ENCODE measurements around the gene FLYWCH1. TPM values are rescaled to one million over a fixed set of nuclear protein-coding genes. Genes with fewer than 3 reads are reported as not detected.
A peak's percentile ranks its signal among the peaks of the same experiment; 100 is the strongest.

FLYWCH1 gene
- total and polyA plus RNA-seq, 9 of the 15 experiments (the other 6 are each of a cell fraction or from before 2014, with no cell fraction given) = 0.18 to 33.6 (median 11.3) TPM

DNA sequence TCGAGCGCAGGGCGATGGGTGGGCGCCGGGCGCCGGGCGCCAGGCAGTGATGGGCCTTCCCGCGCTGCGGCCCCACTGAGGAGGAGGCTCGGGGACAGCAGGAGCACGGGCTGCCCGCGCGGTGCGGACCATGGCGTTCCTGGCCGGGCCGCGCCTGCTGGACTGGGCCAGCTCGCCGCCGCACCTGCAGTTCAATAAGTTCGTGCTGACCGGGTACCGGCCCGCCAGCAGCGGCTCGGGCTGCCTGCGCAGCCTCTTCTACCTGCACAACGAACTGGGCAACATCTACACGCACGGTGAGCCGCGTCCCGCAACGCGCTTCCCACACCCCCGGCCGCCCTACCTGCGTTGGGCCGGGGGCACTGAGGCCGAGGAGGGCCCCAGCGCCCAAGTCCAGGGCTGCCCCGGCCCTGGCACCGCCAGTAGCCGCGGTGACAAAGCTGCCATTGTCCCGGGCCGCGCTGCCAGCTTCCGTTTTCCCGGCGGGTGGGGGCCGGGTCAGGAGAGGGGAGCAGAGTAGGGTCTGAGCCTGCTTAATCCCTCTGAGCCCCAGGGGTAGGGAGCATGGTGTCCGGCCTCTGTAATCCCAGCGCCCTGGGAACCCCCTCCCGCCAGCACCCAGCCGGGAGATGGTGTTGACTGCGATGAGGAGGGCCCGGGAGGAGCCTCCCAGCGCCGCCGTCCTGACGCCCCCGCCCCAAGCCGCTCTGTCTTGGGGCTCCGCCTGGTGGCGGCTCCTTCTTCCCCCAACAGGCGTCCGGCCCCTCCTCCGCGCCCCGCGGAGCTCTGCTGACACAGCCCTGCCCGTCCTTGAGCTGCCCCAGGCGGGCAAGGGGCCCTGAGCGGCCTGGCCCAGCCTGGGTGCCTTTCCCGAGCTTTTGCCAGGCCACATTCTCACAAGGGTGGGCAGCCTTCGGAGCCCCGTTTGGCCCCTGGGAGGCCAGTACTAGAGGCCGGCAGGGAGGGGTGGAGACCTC is 58.1 kb downstream of the FLYWCH1 start (continued):
- TF ChIP-seq, protein P1, sequence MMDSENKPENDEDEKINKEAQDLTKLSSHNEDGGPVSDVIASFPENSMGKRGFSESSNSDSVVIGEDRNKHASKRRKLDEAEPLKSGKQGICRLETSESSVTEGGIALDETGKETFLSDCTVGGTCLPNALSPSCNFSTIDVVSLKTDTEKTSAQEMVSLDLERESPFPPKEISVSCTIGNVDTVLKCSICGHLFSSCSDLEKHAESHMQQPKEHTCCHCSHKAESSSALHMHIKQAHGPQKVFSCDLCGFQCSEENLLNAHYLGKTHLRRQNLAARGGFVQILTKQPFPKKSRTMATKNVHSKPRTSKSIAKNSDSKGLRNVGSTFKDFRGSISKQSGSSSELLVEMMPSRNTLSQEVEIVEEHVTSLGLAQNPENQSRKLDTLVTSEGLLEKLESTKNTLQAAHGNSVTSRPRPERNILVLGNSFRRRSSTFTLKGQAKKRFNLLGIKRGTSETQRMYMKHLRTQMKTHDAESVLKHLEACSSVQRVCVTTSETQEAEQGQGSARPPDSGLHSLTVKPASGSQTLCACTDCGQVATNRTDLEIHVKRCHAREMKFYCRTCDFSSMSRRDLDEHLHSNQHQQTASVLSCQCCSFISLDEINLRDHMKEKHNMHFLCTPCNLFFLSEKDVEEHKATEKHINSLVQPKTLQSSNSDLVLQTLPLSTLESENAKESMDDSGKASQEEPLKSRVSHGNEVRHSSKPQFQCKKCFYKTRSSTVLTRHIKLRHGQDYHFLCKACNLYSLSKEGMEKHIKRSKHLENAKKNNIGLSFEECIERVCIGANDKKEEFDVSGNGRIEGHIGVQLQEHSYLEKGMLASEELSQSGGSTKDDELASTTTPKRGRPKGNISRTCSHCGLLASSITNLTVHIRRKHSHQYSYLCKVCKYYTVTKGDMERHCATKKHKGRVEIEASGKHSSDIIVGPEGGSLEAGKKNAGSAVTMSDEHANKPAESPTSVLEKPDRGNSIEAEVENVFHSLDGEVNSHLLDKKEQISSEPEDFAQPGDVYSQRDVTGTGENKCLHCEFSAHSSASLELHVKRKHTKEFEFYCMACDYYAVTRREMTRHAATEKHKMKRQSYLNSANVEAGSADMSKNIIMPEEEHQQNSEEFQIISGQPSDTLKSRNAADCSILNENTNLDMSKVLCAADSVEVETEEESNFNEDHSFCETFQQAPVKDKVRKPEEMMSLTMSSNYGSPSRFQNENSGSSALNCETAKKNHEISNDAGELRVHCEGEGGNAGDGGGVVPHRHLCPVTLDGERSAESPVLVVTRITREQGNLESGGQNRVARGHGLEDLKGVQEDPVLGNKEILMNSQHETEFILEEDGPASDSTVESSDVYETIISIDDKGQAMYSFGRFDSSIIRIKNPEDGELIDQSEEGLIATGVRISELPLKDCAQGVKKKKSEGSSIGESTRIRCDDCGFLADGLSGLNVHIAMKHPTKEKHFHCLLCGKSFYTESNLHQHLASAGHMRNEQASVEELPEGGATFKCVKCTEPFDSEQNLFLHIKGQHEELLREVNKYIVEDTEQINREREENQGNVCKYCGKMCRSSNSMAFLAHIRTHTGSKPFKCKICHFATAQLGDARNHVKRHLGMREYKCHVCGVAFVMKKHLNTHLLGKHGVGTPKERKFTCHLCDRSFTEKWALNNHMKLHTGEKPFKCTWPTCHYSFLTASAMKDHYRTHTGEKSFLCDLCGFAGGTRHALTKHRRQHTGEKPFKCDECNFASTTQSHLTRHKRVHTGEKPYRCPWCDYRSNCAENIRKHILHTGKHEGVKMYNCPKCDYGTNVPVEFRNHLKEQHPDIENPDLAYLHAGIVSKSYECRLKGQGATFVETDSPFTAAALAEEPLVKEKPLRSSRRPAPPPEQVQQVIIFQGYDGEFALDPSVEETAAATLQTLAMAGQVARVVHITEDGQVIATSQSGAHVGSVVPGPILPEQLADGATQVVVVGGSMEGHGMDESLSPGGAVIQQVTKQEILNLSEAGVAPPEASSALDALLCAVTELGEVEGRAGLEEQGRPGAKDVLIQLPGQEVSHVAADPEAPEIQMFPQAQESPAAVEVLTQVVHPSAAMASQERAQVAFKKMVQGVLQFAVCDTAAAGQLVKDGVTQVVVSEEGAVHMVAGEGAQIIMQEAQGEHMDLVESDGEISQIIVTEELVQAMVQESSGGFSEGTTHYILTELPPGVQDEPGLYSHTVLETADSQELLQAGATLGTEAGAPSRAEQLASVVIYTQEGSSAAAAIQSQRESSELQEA (IDR thresholded peaks at IDR 0.05; ENCODE audit: low read depth) = no peak
- TF ChIP-seq RBM15 (IDR thresholded peaks at IDR 0.05; ENCODE audit: insufficient read depth, low read length) = no peak
- TF ChIP-seq CHD1 (IDR thresholded peaks at IDR 0.05; ENCODE audit: low read length) = peak; percentile 88
- TF ChIP-seq LARP7 (IDR thresholded peaks at IDR 0.05) = no peak
- TF ChIP-seq, protein P2, sequence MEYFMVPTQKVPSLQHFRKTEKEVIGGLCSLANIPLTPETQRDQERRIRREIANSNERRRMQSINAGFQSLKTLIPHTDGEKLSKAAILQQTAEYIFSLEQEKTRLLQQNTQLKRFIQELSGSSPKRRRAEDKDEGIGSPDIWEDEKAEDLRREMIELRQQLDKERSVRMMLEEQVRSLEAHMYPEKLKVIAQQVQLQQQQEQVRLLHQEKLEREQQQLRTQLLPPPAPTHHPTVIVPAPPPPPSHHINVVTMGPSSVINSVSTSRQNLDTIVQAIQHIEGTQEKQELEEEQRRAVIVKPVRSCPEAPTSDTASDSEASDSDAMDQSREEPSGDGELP (CRISPR knock-in tag; IDR thresholded peaks at IDR 0.05; ENCODE audit: borderline replicate concordance) = peak; percentile 58; the same call in 1 of the 2 replicates

Measured in K562 (cell line).